ENCODE measurements around the gene AP3S2. TPM values are rescaled to one million over a fixed set of nuclear protein-coding genes. Genes with fewer than 3 reads are reported as not detected.

AP3S2 gene
- total RNA-seq, 2 donors from 2014 or later: 28.5 to 40.2 TPM

GRCh38 chr15:89809093-89809786 is 84.6 kb downstream of the AP3S2 start:
- DNase-seq (no peak), ATAC-seq (replicated peaks in 1 of 2) (no peak)
- Mint-ChIP-seq H3K36me3 (ENCODE audit: insufficient read depth in 2 of 2) (no peaks in the 10 kb centered on the region), H3K27me3 (ENCODE audit: low read depth) (no peaks in the 10 kb centered on the region), H3K4me3 (no peak overlapping the region), H3K4me1 (ENCODE audit: low read depth) (no peaks in the 10 kb centered on the region), H3K9me3 (no peaks in the 10 kb centered on the region), H3K27ac (no peak overlapping the region)

- Mint-ChIP-seq H3K27me3 (ENCODE audit: low read depth) (no peaks in the 10 kb centered on the region), H3K27ac (no peak overlapping the region), H3K9me3 (no peaks in the 10 kb centered on the region), H3K36me3 (ENCODE audit: insufficient read depth in 2 of 2) (no peaks in the 10 kb centered on the region), H3K4me1 (ENCODE audit: low read depth) (no peaks in the 10 kb centered on the region), H3K4me3 (no peak overlapping the region)
- no peak for DNase-seq
- no peak for ATAC-seq (replicated peaks in 1 of 2)
These were observed 85.5 kb downstream of the AP3S2 start for GRCh38 chr15:89808160-89808870.

- no peak overlapping the region for H3K4me3 Mint-ChIP-seq
- H3K36me3 Mint-ChIP-seq (ENCODE audit: insufficient read depth in 2 of 2): no peaks in the 10 kb centered on the region
- no peak overlapping the region for H3K27ac Mint-ChIP-seq
- no peaks in the 10 kb centered on the region for H3K9me3 Mint-ChIP-seq
- ATAC-seq (replicated peaks in 1 of 2): no peak
- no peak for DNase-seq
- no peaks in the 10 kb centered on the region for H3K27me3 Mint-ChIP-seq (ENCODE audit: low read depth)
- H3K4me1 Mint-ChIP-seq (ENCODE audit: low read depth): no peaks in the 10 kb centered on the region
These were observed 86.1 kb downstream of the AP3S2 start for GRCh38 chr15:89807689-89808088.

DNA sequence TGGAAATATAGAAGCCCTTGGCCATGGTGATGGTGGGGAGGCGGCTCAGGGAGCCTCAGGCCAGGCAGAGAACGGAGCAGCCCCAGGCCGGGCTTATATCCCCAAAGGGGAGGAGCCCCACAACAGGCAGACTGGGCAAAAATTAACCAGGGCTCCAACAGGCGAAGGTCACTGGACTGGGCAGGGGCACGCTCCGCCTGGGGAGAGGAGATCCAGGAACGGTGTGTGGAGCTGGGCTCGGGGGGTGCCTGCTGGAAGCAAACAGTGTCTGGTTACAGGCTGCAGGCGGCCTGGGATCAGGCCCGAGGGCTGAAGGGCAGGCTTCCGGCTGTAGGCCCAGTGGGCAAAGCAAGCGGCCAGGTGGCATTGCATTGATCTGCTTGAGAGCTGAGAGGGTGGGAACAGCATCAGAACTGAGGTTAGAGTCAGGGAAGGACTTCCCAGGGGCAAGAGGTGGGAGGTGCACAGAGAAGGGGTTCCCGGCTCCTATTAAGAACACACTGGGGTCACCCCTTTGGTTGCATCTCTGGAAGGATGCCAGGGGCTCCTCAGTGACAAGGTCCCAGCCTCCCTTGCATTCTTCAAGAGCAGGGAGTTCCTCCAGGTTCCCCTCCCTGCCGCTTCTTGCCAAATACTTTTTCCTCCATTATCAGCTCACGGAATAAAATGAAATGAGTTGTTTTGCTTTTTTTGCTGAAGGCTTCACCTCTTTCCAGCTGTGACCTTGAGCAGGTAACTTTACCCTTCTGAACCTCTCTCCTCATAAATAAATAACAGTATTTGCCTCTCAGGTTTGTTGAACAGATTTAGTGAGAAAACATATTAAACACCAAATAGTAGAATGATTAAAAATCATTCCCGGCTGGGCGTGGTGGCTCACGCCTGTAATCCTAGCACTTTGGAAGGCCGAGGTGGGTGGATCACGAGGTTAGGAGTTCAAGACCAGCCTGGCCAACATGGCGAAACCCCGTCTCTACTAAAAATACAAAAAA is 86.9 kb downstream of the AP3S2 start:
- Mint-ChIP-seq H3K27ac (no peak overlapping the region), H3K27me3 (ENCODE audit: low read depth) (no peaks in the 10 kb centered on the region), H3K36me3 (ENCODE audit: insufficient read depth in 2 of 2) (no peaks in the 10 kb centered on the region), H3K4me3 (no peak overlapping the region), H3K4me1 (ENCODE audit: low read depth) (no peaks in the 10 kb centered on the region), H3K9me3 (no peaks in the 10 kb centered on the region)
- ATAC-seq (replicated peaks in 1 of 2) (no peak), DNase-seq (no peak)

DNA sequence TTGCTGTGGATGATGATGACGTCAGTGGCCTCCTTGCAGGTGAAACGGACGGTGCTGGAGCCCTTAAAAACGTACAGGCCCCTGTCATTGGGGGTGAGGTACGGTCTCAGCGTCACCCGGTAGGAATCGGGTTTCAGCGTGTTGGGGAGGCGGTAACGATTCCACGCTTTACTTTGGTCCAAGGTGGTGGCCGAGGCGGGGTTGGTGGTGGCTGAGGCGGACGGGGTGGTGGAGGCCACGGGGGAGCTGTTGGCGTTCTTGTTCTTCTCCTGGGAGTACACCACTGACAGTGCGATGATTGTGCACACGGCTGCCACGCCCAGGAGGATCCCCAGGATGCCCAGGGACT is 87.6 kb downstream of the AP3S2 start:
- DNase-seq (no peak), ATAC-seq (replicated peaks in 1 of 2) (no peak)
- Mint-ChIP-seq H3K4me1 (ENCODE audit: low read depth) (no peaks in the 10 kb centered on the region), H3K36me3 (ENCODE audit: insufficient read depth in 2 of 2) (no peaks in the 10 kb centered on the region), H3K4me3 (no peak overlapping the region), H3K27me3 (ENCODE audit: low read depth) (no peaks in the 10 kb centered on the region), H3K9me3 (no peaks in the 10 kb centered on the region), H3K27ac (no peak overlapping the region)

- Mint-ChIP-seq H3K4me1 (ENCODE audit: low read depth) (no peaks in the 10 kb centered on the region), H3K36me3 (ENCODE audit: insufficient read depth in 2 of 2) (no peaks in the 10 kb centered on the region), H3K27me3 (ENCODE audit: low read depth) (no peaks in the 10 kb centered on the region), H3K4me3 (no peak overlapping the region), H3K9me3 (no peaks in the 10 kb centered on the region), H3K27ac (no peak overlapping the region)
- DNase-seq: no peak
- ATAC-seq (replicated peaks in 1 of 2): no peak
These were observed 88.3 kb downstream of the AP3S2 start for GRCh38 chr15:89805241-89806209.

DNA sequence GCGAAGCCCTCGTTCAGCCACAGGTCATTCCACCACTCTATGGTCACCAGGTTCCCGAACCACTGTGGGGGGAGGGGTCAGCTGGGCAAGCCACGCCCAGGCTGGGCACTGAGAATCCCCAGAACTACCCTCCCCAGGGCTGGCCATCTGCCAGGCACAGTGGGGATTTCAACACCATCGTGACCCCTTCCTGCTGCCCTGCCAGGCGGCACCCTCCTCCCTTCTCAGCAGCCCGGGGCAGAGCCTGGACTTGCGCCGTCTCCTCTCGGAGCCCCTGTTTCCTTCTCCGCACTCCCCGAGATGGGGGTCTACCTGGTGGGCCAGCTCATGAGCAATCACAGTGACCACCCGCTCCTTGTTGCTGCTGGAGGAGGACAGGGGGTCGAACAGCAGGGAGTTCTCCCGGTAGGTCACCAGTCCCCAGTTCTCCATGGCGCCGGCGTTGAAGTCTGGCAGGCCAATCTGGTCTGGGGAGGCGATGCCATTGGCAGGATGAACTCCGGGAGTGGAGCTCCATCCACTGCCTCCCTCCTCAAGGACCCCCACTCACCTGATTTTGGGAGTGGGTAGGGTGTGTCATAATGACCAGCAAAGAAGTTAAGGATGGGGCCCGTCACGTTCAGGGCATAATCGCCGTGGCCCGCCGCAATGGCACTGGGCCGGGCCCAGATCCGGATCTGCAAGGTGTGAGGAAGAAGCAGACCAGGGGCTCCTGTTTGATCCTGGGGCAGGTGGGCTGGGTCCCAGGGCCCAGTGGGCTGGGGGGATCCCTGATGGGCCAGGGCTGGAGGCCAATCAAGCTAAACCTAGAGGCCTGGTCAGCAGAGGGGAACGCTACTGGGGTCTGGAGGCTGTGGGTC is 89.6 kb downstream of the AP3S2 start:
- Mint-ChIP-seq H3K4me1 (ENCODE audit: low read depth) (no peaks in the 10 kb centered on the region), H3K27ac (no peak overlapping the region), H3K27me3 (ENCODE audit: low read depth) (no peaks in the 10 kb centered on the region), H3K36me3 (ENCODE audit: insufficient read depth in 2 of 2) (no peaks in the 10 kb centered on the region), H3K9me3 (no peaks in the 10 kb centered on the region), H3K4me3 (no peak overlapping the region)
- DNase-seq (no peak), ATAC-seq (replicated peaks in 1 of 2) (no peak)

GRCh38 chr15:89802986-89803824 is 90.6 kb downstream of the AP3S2 start:
- Mint-ChIP-seq H3K36me3 (ENCODE audit: insufficient read depth in 2 of 2) (no peaks in the 10 kb centered on the region), H3K27me3 (ENCODE audit: low read depth) (no peaks in the 10 kb centered on the region), H3K4me1 (ENCODE audit: low read depth) (no peaks in the 10 kb centered on the region)

GRCh38 chr15:89802231-89802928 is 91.4 kb downstream of the AP3S2 start:
- Mint-ChIP-seq H3K27me3 (ENCODE audit: low read depth) (no peaks in the 10 kb centered on the region), H3K9me3 (no peaks in the 10 kb centered on the region), H3K4me3 (no peak overlapping the region), H3K4me1 (ENCODE audit: low read depth) (no peaks in the 10 kb centered on the region), H3K27ac (no peak overlapping the region), H3K36me3 (ENCODE audit: insufficient read depth in 2 of 2) (no peaks in the 10 kb centered on the region)
- DNase-seq: no peak
- ATAC-seq (replicated peaks in 1 of 2): no peak

More at GRCh38 chr15:89802986-89803824, 90.6 kb downstream of the AP3S2 start:
- Mint-ChIP-seq H3K4me3 (no peak overlapping the region), H3K9me3 (no peaks in the 10 kb centered on the region), H3K27ac (no peak overlapping the region)
- ATAC-seq (replicated peaks in 1 of 2) (no peak), DNase-seq (no peak)

DNA sequence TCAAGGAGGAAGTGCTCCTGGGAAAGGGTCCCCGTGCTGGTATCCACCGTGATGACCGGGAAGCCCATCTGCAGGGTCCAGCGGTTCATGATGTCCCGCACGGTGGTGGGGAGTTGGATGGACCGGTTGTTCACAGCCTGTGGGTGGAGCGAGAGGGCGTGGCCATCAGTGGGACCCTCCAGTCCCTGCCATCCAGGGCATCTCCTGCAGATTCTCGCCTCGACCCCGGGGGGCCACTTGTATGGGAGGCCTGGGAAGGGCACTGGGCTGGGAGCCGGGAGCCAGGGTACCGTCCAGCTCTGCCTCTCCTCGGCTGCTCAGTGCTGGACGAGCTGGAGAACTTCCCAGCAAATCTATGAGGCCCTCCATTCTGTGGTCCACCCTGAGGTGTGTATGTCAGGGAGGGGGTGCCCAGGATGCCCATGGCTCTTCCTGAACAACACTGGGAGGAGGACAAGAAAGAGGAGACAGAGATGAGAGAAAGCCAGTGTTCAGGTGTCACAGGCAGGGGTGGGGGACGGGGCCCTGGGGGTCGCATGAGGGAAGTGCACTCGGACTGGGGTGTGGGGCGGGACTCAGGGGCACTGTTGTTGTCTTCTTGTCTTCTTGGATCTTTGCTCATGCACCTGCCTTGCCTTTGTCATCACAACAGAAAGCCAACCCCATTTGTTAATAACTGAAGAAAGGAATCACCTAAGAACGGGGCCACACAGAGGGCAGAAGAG is 92.2 kb downstream of the AP3S2 start:
- Mint-ChIP-seq H3K27me3 (ENCODE audit: low read depth) (no peaks in the 10 kb centered on the region), H3K4me3 (no peak overlapping the region), H3K36me3 (ENCODE audit: insufficient read depth in 2 of 2) (no peaks in the 10 kb centered on the region), H3K4me1 (ENCODE audit: low read depth) (no peaks in the 10 kb centered on the region), H3K9me3 (peaks cover 0 to 2% of the 10 kb centered on the region in 2 donors), H3K27ac (no peak overlapping the region)
- no peak for ATAC-seq (replicated peaks in 1 of 2)
- no peak for DNase-seq

Measured in activated T-cell treated with anti-CD3 and anti-CD28 coated beads, Interleukin-2, amount 50 U/mL, for 72 hours (primary cell).